Body of pancreas (tissue), 4 donors: Measurements from ENCODE around the gene SPA17.

Experiments
- POLR2A ChIP-seq, 3 donors: fragments of 450-650 bp; IDR thresholded peaks; one replicate each; pipeline ENCODE4 v1.6.1; 2016; ENCODE audit warnings: antibody characterized with exemption in 3 of 3, mild to moderate bottlenecking in 2 of 3
- TF ChIP-seq, protein P1 (sequence below), 7 experiments: fragments of 450-650 bp in 4 of 7; fragments of 200-600 bp in 3 of 7; sonication (generic) in 3 of 7; IDR thresholded peaks; one replicate each; pipeline ENCODE4 v1.5.1; 2016 to 2019; ENCODE audit warnings: antibody characterized with exemption in 7 of 7

DNA sequence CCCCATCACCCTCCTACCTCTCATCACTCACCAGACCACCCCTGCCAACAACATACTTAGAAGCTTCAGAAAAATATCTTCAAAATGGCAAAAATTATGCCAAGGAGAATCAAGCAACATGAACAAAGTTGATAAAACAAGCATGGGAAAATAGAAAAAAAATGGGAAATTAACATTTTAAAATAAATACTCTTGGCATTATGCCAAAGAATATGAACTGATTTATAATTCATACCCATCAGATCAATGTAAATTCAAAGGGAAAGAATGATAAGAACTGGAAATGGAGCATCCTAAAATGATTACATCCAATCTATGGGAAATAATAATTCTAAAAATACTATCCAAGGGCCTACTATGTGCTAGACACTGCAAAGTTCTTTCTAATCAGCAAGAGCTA lies 12.2 kb upstream of the SPA17 start:
- TF ChIP-seq, protein P1, sequence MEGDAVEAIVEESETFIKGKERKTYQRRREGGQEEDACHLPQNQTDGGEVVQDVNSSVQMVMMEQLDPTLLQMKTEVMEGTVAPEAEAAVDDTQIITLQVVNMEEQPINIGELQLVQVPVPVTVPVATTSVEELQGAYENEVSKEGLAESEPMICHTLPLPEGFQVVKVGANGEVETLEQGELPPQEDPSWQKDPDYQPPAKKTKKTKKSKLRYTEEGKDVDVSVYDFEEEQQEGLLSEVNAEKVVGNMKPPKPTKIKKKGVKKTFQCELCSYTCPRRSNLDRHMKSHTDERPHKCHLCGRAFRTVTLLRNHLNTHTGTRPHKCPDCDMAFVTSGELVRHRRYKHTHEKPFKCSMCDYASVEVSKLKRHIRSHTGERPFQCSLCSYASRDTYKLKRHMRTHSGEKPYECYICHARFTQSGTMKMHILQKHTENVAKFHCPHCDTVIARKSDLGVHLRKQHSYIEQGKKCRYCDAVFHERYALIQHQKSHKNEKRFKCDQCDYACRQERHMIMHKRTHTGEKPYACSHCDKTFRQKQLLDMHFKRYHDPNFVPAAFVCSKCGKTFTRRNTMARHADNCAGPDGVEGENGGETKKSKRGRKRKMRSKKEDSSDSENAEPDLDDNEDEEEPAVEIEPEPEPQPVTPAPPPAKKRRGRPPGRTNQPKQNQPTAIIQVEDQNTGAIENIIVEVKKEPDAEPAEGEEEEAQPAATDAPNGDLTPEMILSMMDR (IDR thresholded peaks at IDR 0.05): no peak
- TF ChIP-seq POLR2A (IDR thresholded peaks at IDR 0.05): no peak
